ENCODE data around the gene ULK4.
A peak's percentile ranks its signal among the peaks of the same experiment; 100 is the strongest.
"Not testable (repeated sequence)": the region's sequence is repeated elsewhere in the genome, so short reads cannot be mapped to it uniquely, and the experiment has no call there.

ULK4 gene

GRCh38 chr3:41840936-41841668 is 120.8 kb downstream of the ULK4 start:
- not testable (repeated sequence) for H3K36me3 Mint-ChIP-seq (ENCODE audit: insufficient read depth); H3K9me3 Mint-ChIP-seq; DNase-seq; H3K4me1 Mint-ChIP-seq (ENCODE audit: low read depth in 2 of 2); H3K27me3 Mint-ChIP-seq; H3K27ac Mint-ChIP-seq; ATAC-seq (replicated peaks); H3K4me3 Mint-ChIP-seq

- DNase-seq (no peak), ATAC-seq (replicated peaks) (no peak)
- Mint-ChIP-seq H3K4me3 (no peak overlapping the region), H3K4me1 (ENCODE audit: low read depth in 2 of 2) (no peaks in the 10 kb centered on the region), H3K9me3 (no peaks in the 10 kb centered on the region), H3K27me3 (no peaks in the 10 kb centered on the region), H3K27ac (peak overlapping the region in 1 of 2 donors; percentile 4), H3K36me3 (ENCODE audit: insufficient read depth) (no peaks in the 10 kb centered on the region)
Observed at GRCh38 chr3:41836360-41837134, 125.4 kb downstream of the ULK4 start.

GRCh38 chr3:41833628-41834027 is 128.3 kb downstream of the ULK4 start:
- ATAC-seq (replicated peaks) (no peak), DNase-seq (no peak)
- H3K4me3 Mint-ChIP-seq = no peak overlapping the region
- H3K36me3 Mint-ChIP-seq (ENCODE audit: insufficient read depth) = no peaks in the 10 kb centered on the region
- no peaks in the 10 kb centered on the region for H3K27me3 Mint-ChIP-seq
- no peaks in the 10 kb centered on the region for H3K9me3 Mint-ChIP-seq
- H3K4me1 Mint-ChIP-seq (ENCODE audit: low read depth in 2 of 2) = no peaks in the 10 kb centered on the region
- H3K27ac Mint-ChIP-seq = no peak overlapping the region

GRCh38 chr3:41819236-41819635 is 142.7 kb downstream of the ULK4 start:
- no peak for ATAC-seq (replicated peaks)
- Mint-ChIP-seq H3K36me3 (ENCODE audit: insufficient read depth) (peaks cover 6% of the 10 kb centered on the region), H3K27ac (no peak overlapping the region)

GRCh38 chr3:41808618-41809017 is 153.3 kb downstream of the ULK4 start:
- Mint-ChIP-seq H3K27ac (no peak overlapping the region), H3K36me3 (ENCODE audit: insufficient read depth) (no peaks in the 10 kb centered on the region), H3K4me1 (ENCODE audit: low read depth in 2 of 2) (no peaks in the 10 kb centered on the region), H3K27me3 (no peaks in the 10 kb centered on the region), H3K4me3 (no peak overlapping the region), H3K9me3 (no peaks in the 10 kb centered on the region)
- ATAC-seq (replicated peaks) (no peak), DNase-seq (no peak)

More at GRCh38 chr3:41819236-41819635, 142.7 kb downstream of the ULK4 start:
- Mint-ChIP-seq H3K4me1 (ENCODE audit: low read depth in 2 of 2) (no peaks in the 10 kb centered on the region), H3K27me3 (no peaks in the 10 kb centered on the region), H3K4me3 (no peak overlapping the region), H3K9me3 (no peaks in the 10 kb centered on the region)
- DNase-seq = no peak

- H3K4me1 Mint-ChIP-seq (ENCODE audit: low read depth in 2 of 2) = no peaks in the 10 kb centered on the region
- no peak overlapping the region for H3K4me3 Mint-ChIP-seq
- no peak for ATAC-seq (replicated peaks)
- H3K27me3 Mint-ChIP-seq = no peaks in the 10 kb centered on the region
- DNase-seq = no peak
- no peaks in the 10 kb centered on the region for H3K9me3 Mint-ChIP-seq
- no peak overlapping the region for H3K27ac Mint-ChIP-seq
- no peaks in the 10 kb centered on the region for H3K36me3 Mint-ChIP-seq (ENCODE audit: insufficient read depth)
Observed at GRCh38 chr3:41808152-41808551, 153.8 kb downstream of the ULK4 start.

GRCh38 chr3:41794748-41795589 is 166.9 kb downstream of the ULK4 start:
- Mint-ChIP-seq H3K27ac (no peak overlapping the region), H3K4me1 (ENCODE audit: low read depth in 2 of 2) (no peaks in the 10 kb centered on the region), H3K36me3 (ENCODE audit: insufficient read depth) (no peaks in the 10 kb centered on the region), H3K4me3 (no peak overlapping the region), H3K9me3 (no peaks in the 10 kb centered on the region), H3K27me3 (no peaks in the 10 kb centered on the region)
- DNase-seq = no peak
- no peak for ATAC-seq (replicated peaks)

GRCh38 chr3:41792806-41793205 is 169.1 kb downstream of the ULK4 start:
- H3K4me3 Mint-ChIP-seq = no peak overlapping the region

GRCh38 chr3:41769106-41769505 is 192.8 kb downstream of the ULK4 start:
- Mint-ChIP-seq H3K27ac (no peak overlapping the region), H3K36me3 (ENCODE audit: insufficient read depth) (no peaks in the 10 kb centered on the region), H3K9me3 (no peaks in the 10 kb centered on the region), H3K4me3 (no peak overlapping the region), H3K4me1 (ENCODE audit: low read depth in 2 of 2) (no peaks in the 10 kb centered on the region), H3K27me3 (no peaks in the 10 kb centered on the region)
- ATAC-seq (replicated peaks) (no peak), DNase-seq (no peak)

More at GRCh38 chr3:41792806-41793205, 169.1 kb downstream of the ULK4 start:
- Mint-ChIP-seq H3K36me3 (ENCODE audit: insufficient read depth) (no peaks in the 10 kb centered on the region), H3K27me3 (no peaks in the 10 kb centered on the region), H3K27ac (no peak overlapping the region), H3K9me3 (no peaks in the 10 kb centered on the region), H3K4me1 (ENCODE audit: low read depth in 2 of 2) (no peaks in the 10 kb centered on the region)
- ATAC-seq (replicated peaks) = no peak
- no peak for DNase-seq

GRCh38 chr3:41768363-41768762 is 193.5 kb downstream of the ULK4 start:
- Mint-ChIP-seq H3K4me1 (ENCODE audit: low read depth in 2 of 2) (no peaks in the 10 kb centered on the region), H3K27ac (no peak overlapping the region), H3K9me3 (no peaks in the 10 kb centered on the region), H3K36me3 (ENCODE audit: insufficient read depth) (no peaks in the 10 kb centered on the region), H3K27me3 (no peaks in the 10 kb centered on the region), H3K4me3 (no peak overlapping the region)
- no peak for DNase-seq
- no peak for ATAC-seq (replicated peaks)

- not testable (repeated sequence) for H3K36me3 Mint-ChIP-seq (ENCODE audit: insufficient read depth); H3K4me3 Mint-ChIP-seq; H3K9me3 Mint-ChIP-seq; H3K27me3 Mint-ChIP-seq; ATAC-seq (replicated peaks); H3K4me1 Mint-ChIP-seq (ENCODE audit: low read depth in 2 of 2); H3K27ac Mint-ChIP-seq; DNase-seq
Observed at GRCh38 chr3:41762867-41763266, 199.0 kb downstream of the ULK4 start.

- H3K4me3 Mint-ChIP-seq = no peak overlapping the region
- H3K27me3 Mint-ChIP-seq = no peaks in the 10 kb centered on the region
- no peak for DNase-seq
- H3K4me1 Mint-ChIP-seq (ENCODE audit: low read depth in 2 of 2) = peaks cover 0 to 2% of the 10 kb centered on the region in 2 donors
- H3K9me3 Mint-ChIP-seq = no peaks in the 10 kb centered on the region
- H3K27ac Mint-ChIP-seq = no peak overlapping the region
- no peaks in the 10 kb centered on the region for H3K36me3 Mint-ChIP-seq (ENCODE audit: insufficient read depth)
- ATAC-seq (replicated peaks) = no peak
Observed at GRCh38 chr3:41753651-41754050, 208.3 kb downstream of the ULK4 start.

- Mint-ChIP-seq H3K4me3 (no peak overlapping the region), H3K27me3 (no peaks in the 10 kb centered on the region), H3K9me3 (no peaks in the 10 kb centered on the region), H3K36me3 (ENCODE audit: insufficient read depth) (no peaks in the 10 kb centered on the region), H3K4me1 (ENCODE audit: low read depth in 2 of 2) (peaks cover 0 to 2% of the 10 kb centered on the region in 2 donors), H3K27ac (no peak overlapping the region)
- ATAC-seq (replicated peaks) (no peak), DNase-seq (no peak)
Observed at GRCh38 chr3:41751597-41751996, 210.3 kb downstream of the ULK4 start.
